ENCODE results near the gene RPN2.

The RPN2 gene

GRCh38 chr20:37179683-37180524, 774 bp downstream of the RPN2 start:
- H3K27ac ChIP-seq (ENCODE audit: insufficient read depth, low read depth, low read length, poor library complexity, severe bottlenecking), result no peak overlapping the region
- WGBS, 2 experiments, result 13% methylated on average over 15 of the region's 15 CpGs

GRCh38 chr20:37185686-37186085, 6.6 kb downstream of the RPN2 start:
- Histone ChIP-seq H3K4me3 (ENCODE audit: insufficient read depth, low read depth, low read length) (no peak overlapping the region), H3K27ac (ENCODE audit: insufficient read depth, low read depth, low read length, poor library complexity, severe bottlenecking) (no peak overlapping the region), H3K4me1 (ENCODE audit: control insufficient read depth, insufficient read depth, low read length) (no peaks in the 10 kb centered on the region), H3K36me3 (ENCODE audit: control insufficient read depth, insufficient read depth, low read length) (peaks cover 42% of the 10 kb centered on the region), H3K9me3 (ENCODE audit: control insufficient read depth, low read length) (no peaks in the 10 kb centered on the region), H3K27me3 (ENCODE audit: control insufficient read depth, insufficient read depth, low read length, poor library complexity, severe bottlenecking) (no peaks in the 10 kb centered on the region)
- 92 to 96% methylated on average over 5 of the region's 5 CpGs for WGBS, 2 experiments

More at GRCh38 chr20:37179683-37180524, 774 bp downstream of the RPN2 start:
- Histone ChIP-seq H3K27me3 (ENCODE audit: control insufficient read depth, insufficient read depth, low read length, poor library complexity, severe bottlenecking) (no peaks in the 10 kb centered on the region), H3K9me3 (ENCODE audit: control insufficient read depth, low read length) (no peaks in the 10 kb centered on the region), H3K36me3 (ENCODE audit: control insufficient read depth, insufficient read depth, low read length) (peaks cover 9% of the 10 kb centered on the region), H3K4me3 (ENCODE audit: insufficient read depth, low read depth, low read length) (peak overlapping the region; percentile 93), H3K4me1 (ENCODE audit: control insufficient read depth, insufficient read depth, low read length) (peaks cover 6% of the 10 kb centered on the region)

- Histone ChIP-seq H3K27ac (ENCODE audit: insufficient read depth, low read depth, low read length, poor library complexity, severe bottlenecking) (no peak overlapping the region), H3K27me3 (ENCODE audit: control insufficient read depth, insufficient read depth, low read length, poor library complexity, severe bottlenecking) (no peaks in the 10 kb centered on the region), H3K4me1 (ENCODE audit: control insufficient read depth, insufficient read depth, low read length) (no peaks in the 10 kb centered on the region), H3K9me3 (ENCODE audit: control insufficient read depth, low read length) (no peaks in the 10 kb centered on the region), H3K36me3 (ENCODE audit: control insufficient read depth, insufficient read depth, low read length) (peaks cover 38% of the 10 kb centered on the region), H3K4me3 (ENCODE audit: insufficient read depth, low read depth, low read length) (no peak overlapping the region)
- WGBS, 2 experiments, result 81 to 83% methylated on average over 7 of the region's 7 CpGs
Measured at GRCh38 chr20:37188787-37189186, 9.7 kb downstream of the RPN2 start.

- H3K4me3 ChIP-seq (ENCODE audit: insufficient read depth, low read depth, low read length), result no peak overlapping the region
- peaks cover 33% of the 10 kb centered on the region for H3K36me3 ChIP-seq (ENCODE audit: control insufficient read depth, insufficient read depth, low read length)
- no peak overlapping the region for H3K27ac ChIP-seq (ENCODE audit: insufficient read depth, low read depth, low read length, poor library complexity, severe bottlenecking)
- WGBS, 2 experiments, result 92 to 93% methylated on average over 6 of the region's 6 CpGs
- H3K4me1 ChIP-seq (ENCODE audit: control insufficient read depth, insufficient read depth, low read length), result no peaks in the 10 kb centered on the region
- H3K9me3 ChIP-seq (ENCODE audit: control insufficient read depth, low read length), result no peaks in the 10 kb centered on the region
- H3K27me3 ChIP-seq (ENCODE audit: control insufficient read depth, insufficient read depth, low read length, poor library complexity, severe bottlenecking), result no peaks in the 10 kb centered on the region
Measured at GRCh38 chr20:37189416-37190016, 10.4 kb downstream of the RPN2 start.

- no peaks in the 10 kb centered on the region for H3K4me1 ChIP-seq (ENCODE audit: control insufficient read depth, insufficient read depth, low read length)
- no peak overlapping the region for H3K4me3 ChIP-seq (ENCODE audit: insufficient read depth, low read depth, low read length)
Measured at GRCh38 chr20:37190354-37191112, 11.4 kb downstream of the RPN2 start.

DNA sequence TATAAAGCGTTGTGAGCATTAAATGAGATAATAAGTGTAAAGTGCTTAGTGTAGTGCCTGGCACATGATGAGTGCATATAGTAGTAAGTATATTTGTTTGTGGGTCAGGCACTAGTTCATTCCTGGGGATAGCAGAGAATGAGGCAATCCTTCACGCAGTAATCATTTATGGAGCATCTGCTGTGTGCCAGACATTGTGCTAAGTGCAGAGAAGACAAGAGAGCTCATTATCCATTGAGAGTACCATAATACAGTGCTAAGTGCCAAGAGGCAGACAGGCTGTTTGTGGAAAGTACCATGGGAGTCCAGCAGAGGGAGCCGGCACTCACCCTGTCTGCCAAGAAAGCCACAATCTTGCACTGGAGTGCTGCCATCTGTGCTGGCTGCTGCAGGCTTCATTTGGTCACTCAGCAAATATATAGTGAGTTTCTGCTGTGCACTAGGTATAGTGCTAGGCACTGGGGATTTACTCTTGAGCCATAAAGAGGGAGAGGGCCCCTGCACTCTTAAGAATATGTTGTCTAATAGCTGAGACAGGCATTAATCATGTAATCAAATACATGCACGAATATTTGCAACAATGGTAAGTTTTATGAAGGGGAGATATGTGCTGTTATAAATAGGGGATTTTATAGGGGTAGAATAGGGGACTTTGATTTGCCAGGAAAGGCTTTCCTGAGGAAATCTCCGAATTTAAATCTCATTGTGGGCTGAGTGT, 13.2 kb downstream of the RPN2 start:
- Histone ChIP-seq H3K27ac (ENCODE audit: insufficient read depth, low read depth, low read length, poor library complexity, severe bottlenecking) (no peak overlapping the region), H3K4me3 (ENCODE audit: insufficient read depth, low read depth, low read length) (no peak overlapping the region), H3K4me1 (ENCODE audit: control insufficient read depth, insufficient read depth, low read length) (peaks cover 6% of the 10 kb centered on the region), H3K9me3 (ENCODE audit: control insufficient read depth, low read length) (no peaks in the 10 kb centered on the region), H3K36me3 (ENCODE audit: control insufficient read depth, insufficient read depth, low read length) (peaks cover 19% of the 10 kb centered on the region), H3K27me3 (ENCODE audit: control insufficient read depth, insufficient read depth, low read length, poor library complexity, severe bottlenecking) (no peaks in the 10 kb centered on the region)
- WGBS, 2 experiments, result 55 to 59% methylated on average over 5 of the region's 5 CpGs

More at GRCh38 chr20:37190354-37191112, 11.4 kb downstream of the RPN2 start:
- WGBS, 2 experiments, result 93 to 95% methylated on average over 8 to 9 of the region's 9 CpGs
- no peaks in the 10 kb centered on the region for H3K27me3 ChIP-seq (ENCODE audit: control insufficient read depth, insufficient read depth, low read length, poor library complexity, severe bottlenecking)
- no peak overlapping the region for H3K27ac ChIP-seq (ENCODE audit: insufficient read depth, low read depth, low read length, poor library complexity, severe bottlenecking)
- peaks cover 27% of the 10 kb centered on the region for H3K36me3 ChIP-seq (ENCODE audit: control insufficient read depth, insufficient read depth, low read length)
- no peaks in the 10 kb centered on the region for H3K9me3 ChIP-seq (ENCODE audit: control insufficient read depth, low read length)

DNA sequence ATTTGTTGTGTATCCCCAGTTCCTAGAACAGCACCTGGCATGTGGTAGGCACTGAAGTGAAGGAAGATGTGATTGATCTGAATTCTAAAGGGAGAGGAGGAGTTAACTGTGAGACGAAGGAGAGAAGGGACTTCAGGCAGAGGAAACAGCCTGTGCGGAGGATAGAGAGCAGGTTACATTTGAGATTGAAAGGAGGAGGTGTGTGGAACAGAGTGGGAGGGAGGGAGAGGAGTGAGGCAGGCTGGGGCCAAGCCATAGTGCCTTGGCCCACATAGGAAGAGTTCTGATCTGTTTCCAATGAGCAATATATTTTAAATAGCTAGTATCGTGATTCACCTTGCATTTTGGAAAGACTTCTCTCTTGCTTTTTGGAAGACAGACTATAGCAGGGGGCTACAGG, 14.1 kb downstream of the RPN2 start:
- Histone ChIP-seq H3K36me3 (ENCODE audit: control insufficient read depth, insufficient read depth, low read length) (peaks cover 11% of the 10 kb centered on the region), H3K9me3 (ENCODE audit: control insufficient read depth, low read length) (no peaks in the 10 kb centered on the region)

DNA sequence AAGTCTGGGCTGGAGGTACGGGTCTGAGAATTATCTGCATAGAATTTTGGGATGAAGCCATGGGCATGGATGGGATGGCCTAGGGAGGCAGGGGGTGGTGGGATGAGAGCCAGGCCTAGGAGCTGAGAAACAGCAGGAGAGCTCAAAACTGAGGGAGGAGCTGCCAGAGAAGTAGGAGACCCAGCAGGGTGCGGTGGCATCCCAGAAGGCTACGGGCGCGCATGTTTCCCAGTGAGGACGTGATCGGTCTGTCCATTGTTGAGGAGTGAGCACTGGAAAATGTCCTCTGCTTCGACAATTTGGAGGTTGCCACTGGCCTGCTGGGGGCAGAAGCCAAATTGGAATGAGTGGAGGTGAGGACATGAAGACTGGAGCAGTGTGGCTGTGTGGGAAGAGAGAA, 14.7 kb downstream of the RPN2 start:
- Histone ChIP-seq H3K4me1 (ENCODE audit: control insufficient read depth, insufficient read depth, low read length) (peaks cover 6% of the 10 kb centered on the region), H3K9me3 (ENCODE audit: control insufficient read depth, low read length) (no peaks in the 10 kb centered on the region), H3K27me3 (ENCODE audit: control insufficient read depth, insufficient read depth, low read length, poor library complexity, severe bottlenecking) (no peaks in the 10 kb centered on the region), H3K27ac (ENCODE audit: insufficient read depth, low read depth, low read length, poor library complexity, severe bottlenecking) (no peak overlapping the region), H3K36me3 (ENCODE audit: control insufficient read depth, insufficient read depth, low read length) (peaks cover 6% of the 10 kb centered on the region), H3K4me3 (ENCODE audit: insufficient read depth, low read depth, low read length) (no peak overlapping the region)
- WGBS, 2 experiments, result 96 to 97% methylated on average over 8 of the region's 8 CpGs

More for the DNA sequence above, 14.1 kb downstream of the RPN2 start:
- 86 to 90% methylated on average over 3 of the region's 3 CpGs for WGBS, 2 experiments
- peaks cover 6% of the 10 kb centered on the region for H3K4me1 ChIP-seq (ENCODE audit: control insufficient read depth, insufficient read depth, low read length)
- no peak overlapping the region for H3K27ac ChIP-seq (ENCODE audit: insufficient read depth, low read depth, low read length, poor library complexity, severe bottlenecking)
- H3K4me3 ChIP-seq (ENCODE audit: insufficient read depth, low read depth, low read length), result no peak overlapping the region
- no peaks in the 10 kb centered on the region for H3K27me3 ChIP-seq (ENCODE audit: control insufficient read depth, insufficient read depth, low read length, poor library complexity, severe bottlenecking)

DNA sequence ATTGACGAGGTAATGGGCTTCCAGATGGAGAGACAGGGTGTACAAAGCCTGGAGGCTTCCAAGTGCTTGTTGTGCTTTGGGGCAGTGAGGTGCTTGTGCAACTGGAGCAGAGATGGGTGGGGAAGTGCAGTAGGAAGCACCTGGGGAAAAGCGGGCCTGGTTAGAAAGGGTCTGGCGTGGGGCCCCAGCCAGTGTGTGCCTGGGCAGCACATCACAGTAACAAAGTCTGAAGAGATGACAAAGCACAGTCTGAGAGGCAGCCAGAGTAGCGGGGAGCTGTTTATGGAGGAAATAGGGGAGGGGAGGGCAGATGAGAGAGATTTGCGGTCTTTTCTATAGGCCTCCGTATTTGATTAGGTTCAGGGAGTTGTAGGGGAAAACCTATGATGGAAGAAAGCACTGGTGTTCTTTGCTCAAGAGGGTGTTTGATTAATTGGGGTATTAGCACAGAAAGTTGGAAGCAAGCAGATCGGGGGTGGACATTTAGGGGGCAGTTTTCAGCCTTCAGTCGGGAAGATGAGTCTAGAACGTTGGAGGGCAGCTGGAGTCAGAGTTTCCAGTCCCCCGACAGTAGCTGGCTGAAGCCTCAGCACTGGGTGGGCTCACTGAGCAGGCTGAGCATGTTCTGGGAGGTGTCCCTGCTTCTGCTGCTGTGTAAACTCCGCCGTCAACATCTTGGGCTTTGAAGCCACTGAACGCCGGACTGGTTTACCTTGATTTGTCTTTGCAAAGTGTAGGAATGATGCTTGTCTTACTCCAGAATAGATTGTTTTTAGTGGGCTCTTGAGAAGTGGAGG, 15.7 kb downstream of the RPN2 start:
- H3K9me3 ChIP-seq (ENCODE audit: control insufficient read depth, low read length), result no peaks in the 10 kb centered on the region
- H3K36me3 ChIP-seq (ENCODE audit: control insufficient read depth, insufficient read depth, low read length), result peaks cover 5% of the 10 kb centered on the region
- H3K27me3 ChIP-seq (ENCODE audit: control insufficient read depth, insufficient read depth, low read length, poor library complexity, severe bottlenecking), result no peaks in the 10 kb centered on the region
- H3K4me3 ChIP-seq (ENCODE audit: insufficient read depth, low read depth, low read length), result no peak overlapping the region
- H3K27ac ChIP-seq (ENCODE audit: insufficient read depth, low read depth, low read length, poor library complexity, severe bottlenecking), result no peak overlapping the region
- 79 to 80% methylated on average over 14 of the region's 14 CpGs for WGBS, 2 experiments
- peaks cover 6% of the 10 kb centered on the region for H3K4me1 ChIP-seq (ENCODE audit: control insufficient read depth, insufficient read depth, low read length)
